LNCAP (cell line): Measurements from ENCODE around the gene FSTL1.

Source experiments
- TF ChIP-seq, protein P1 (sequence below): fragments of 450-650 bp; IDR thresholded peaks from 2 replicates; pipeline ENCODE4 v1.5.1; 2017; ENCODE audit warnings: mild to moderate bottlenecking

FSTL1 gene

DNA sequence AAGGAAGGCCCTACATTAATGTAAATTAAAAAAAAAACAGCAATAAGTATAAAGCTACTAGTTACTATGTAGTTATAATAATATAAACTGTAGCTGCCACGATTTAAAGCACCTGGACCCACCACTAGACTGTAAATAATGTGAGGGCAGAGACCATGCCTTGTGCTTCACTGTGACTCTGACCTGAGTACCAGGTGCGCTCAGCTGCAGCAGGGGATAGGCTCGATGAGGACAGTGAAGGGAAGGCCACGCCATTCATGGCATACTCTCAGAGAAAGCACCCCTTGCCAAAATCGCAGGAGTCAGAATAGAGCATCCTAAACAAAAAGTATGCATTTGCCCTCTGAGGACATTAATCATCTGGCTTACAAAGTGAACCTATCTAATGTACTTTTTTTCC is 5.1 kb downstream of the FSTL1 start:
- TF ChIP-seq, protein P1, sequence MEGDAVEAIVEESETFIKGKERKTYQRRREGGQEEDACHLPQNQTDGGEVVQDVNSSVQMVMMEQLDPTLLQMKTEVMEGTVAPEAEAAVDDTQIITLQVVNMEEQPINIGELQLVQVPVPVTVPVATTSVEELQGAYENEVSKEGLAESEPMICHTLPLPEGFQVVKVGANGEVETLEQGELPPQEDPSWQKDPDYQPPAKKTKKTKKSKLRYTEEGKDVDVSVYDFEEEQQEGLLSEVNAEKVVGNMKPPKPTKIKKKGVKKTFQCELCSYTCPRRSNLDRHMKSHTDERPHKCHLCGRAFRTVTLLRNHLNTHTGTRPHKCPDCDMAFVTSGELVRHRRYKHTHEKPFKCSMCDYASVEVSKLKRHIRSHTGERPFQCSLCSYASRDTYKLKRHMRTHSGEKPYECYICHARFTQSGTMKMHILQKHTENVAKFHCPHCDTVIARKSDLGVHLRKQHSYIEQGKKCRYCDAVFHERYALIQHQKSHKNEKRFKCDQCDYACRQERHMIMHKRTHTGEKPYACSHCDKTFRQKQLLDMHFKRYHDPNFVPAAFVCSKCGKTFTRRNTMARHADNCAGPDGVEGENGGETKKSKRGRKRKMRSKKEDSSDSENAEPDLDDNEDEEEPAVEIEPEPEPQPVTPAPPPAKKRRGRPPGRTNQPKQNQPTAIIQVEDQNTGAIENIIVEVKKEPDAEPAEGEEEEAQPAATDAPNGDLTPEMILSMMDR = no peak

DNA sequence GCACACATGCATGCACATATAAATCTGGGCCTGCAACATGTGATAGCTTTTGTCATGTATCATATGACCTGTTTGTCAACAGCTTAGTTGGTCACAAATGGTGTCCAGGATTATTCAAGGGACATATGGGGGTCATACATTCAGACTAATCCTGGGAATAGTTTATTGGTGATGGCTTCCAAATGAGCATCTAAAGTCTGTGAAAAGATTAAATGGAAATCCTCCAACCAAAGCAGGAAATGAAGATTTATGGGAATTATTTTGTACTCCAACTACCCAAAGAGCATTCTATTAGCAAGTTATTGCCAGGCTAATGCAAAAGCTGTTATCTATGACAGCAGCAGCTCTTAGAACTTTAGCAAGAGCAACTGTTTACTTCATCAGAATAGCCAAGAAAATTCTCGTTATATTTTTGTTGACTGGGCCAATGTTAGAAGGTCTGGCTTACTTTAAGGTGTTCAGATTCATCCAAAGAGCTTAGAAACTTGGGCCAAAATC is 7.1 kb downstream of the FSTL1 start:
- TF ChIP-seq, protein P1 = no peak

DNA sequence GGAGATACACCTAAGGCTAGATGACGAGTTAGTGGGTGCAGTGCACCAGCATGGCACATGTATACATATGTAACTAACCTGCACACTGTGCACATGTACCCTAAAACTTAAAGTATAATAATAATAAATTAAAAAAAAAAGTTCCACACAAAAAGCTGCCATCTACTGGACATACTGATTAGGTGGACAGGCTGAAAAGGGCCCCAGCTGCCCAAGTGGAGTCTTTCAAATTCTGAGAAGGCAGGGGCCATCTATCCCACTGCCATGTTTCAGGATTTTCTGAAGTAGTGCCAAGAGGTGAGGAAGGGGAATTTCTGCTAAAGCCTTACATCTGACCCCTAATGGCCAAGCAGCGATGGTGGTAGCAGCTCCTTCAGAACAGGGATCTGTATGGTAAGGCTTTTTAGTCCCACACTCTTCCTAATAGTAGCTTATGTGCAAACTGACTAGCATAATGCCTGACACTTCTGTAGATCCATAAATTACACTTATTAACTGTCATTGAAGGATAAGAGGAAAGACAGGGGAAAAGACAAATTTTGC is 7.7 kb downstream of the FSTL1 start:
- TF ChIP-seq, protein P1 = no peak

DNA sequence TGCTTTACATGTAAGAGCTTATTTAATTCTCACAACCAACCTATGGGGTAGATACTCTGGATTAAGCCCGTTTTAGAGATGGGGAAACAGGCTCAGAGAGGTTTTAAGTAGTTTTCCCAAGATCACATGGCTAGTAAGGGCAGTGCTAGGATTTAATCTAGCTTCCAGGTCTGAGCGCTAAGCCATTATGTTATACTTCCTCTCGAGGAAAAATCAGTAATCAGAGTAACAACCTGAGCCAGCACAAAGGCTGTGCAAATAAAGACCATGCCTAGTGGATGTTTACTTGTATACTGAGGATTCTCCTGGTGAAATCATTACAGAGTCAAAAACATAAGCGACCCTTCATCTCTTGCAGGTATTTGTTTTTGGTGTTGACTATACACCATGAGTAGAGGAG is 9.0 kb downstream of the FSTL1 start:
- TF ChIP-seq, protein P1 = no peak

DNA sequence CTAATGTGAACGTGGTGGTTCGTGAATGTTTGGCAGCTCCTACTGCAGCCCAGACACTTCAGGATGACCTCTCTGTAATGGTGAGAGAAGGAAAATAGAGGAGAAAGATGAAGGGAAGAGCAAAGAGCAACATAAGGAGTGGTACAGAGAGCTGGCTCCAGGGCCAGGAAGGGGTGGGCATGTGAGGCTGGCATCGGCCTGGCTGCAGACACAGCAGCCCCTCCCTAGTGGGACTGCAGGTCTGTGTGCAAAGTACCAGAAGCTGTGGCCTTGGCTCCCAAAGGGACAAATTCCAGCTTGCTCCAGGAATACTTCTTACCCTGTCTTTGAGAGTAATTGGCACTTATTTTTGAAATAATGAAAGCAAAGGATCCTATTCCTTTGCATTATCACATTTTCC is 10.0 kb downstream of the FSTL1 start:
- TF ChIP-seq, protein P1 = no peak

DNA sequence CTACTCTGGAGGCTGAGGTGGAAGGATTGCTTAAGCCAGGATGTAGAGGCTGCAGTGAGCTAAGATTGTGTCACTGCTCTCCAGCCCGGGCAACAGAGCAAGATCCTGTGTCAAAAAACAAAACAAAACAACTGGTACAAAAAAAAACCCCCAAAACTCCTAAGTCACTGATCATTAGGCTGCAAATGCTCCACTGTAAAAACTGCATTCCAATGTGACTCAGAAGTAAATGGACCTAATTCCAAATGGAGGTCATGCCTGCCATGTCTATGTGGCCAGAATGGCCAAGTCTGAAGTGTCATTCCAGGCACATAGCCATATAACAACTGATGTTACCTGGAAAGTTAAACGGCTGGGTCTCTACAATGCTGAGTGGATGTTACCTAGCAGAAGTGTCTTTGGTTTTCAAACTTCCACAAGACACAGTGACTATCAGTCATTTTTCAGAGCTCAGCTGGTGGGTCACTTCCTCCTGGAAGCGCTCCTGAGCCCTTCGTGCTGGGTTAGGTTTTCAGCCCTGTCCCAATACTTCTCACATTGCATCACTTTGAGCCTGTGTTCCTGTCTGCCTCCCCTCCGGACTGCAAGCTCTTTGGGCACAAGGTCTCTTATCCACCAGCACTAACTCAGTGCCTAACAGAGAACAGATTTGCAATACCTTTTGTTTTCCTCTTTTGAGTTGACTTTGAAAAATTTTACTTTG is 10.6 kb downstream of the FSTL1 start:
- TF ChIP-seq, protein P1 = no peak

DNA sequence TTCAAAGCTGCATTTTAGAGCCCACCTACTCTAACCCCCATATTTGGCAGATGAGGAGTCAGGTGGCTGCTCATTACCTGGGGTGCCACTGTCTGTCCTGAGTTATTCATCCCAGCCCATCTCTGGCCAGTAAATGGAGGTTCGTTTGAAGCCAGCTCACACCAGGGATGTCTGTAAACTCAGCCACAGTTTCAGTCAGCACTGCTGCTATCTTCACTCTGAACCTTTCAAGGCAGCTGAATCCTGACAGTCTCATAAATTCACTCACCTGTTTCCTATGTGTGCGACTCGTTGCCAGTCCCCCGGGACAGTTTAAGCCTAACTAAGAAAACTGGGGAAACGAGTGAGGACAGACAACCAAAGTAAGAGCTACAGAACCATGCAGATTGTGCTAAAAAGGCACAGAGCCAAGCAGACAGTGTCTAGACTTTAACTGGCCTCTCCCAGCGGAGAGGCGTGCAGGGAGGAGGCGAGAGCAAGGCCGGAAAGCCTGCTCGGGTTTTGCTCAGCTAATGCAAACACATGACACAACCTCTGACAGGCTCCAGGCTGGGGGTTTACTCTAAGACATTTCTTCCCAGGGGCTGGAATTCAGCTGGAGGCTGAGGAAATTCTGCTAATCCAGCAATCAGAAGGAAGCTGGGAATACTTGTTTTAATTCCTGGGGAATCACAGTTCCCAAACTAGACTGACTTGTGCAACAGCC is 12.0 kb downstream of the FSTL1 start:
- TF ChIP-seq, protein P1 = no peak
